GM21619 (cell line): ENCODE measurements around the gene ABLIM2.

Experiments
- ATAC-seq: cut with Tn5 transposase; IDR thresholded peaks from one replicate; pipeline ENCODE4 v1.9.1; 2021; ENCODE audit not compliant: unreplicated experiment

Gene ABLIM2

DNA sequence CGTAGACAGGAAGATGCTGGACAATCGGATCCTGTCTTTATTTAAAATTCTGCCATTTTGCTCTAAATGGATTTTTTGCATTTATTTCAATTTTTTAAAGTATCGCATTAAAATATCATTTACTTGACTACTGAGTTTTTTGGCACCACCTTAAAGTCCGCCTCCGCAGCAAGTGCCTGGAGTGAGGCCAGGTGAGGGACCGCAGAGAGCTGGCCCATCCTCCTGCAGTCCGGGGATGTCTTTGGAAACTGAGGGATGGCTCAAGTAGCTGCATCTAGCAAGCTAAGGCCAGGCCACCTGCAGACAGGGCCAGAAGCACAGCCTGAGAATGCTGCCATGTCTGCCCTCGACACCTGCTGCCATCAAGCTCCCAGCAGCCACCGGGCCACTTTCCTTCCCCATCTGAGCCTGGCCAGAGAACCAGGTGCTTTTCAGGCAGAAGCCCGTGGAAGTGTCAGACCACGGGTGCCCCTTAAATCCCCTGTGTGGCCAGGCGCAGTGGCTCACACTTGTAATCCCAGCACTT is 69.6 kb downstream of the ABLIM2 start:
- no peak for ATAC-seq

GRCh38 chr4:8087921-8088495 is 70.6 kb downstream of the ABLIM2 start:
- no peak for ATAC-seq

- ATAC-seq: no peak
Observed at GRCh38 chr4:8086783-8087445, 71.7 kb downstream of the ABLIM2 start.

GRCh38 chr4:8085491-8086117 is 73.0 kb downstream of the ABLIM2 start:
- ATAC-seq: no peak

DNA sequence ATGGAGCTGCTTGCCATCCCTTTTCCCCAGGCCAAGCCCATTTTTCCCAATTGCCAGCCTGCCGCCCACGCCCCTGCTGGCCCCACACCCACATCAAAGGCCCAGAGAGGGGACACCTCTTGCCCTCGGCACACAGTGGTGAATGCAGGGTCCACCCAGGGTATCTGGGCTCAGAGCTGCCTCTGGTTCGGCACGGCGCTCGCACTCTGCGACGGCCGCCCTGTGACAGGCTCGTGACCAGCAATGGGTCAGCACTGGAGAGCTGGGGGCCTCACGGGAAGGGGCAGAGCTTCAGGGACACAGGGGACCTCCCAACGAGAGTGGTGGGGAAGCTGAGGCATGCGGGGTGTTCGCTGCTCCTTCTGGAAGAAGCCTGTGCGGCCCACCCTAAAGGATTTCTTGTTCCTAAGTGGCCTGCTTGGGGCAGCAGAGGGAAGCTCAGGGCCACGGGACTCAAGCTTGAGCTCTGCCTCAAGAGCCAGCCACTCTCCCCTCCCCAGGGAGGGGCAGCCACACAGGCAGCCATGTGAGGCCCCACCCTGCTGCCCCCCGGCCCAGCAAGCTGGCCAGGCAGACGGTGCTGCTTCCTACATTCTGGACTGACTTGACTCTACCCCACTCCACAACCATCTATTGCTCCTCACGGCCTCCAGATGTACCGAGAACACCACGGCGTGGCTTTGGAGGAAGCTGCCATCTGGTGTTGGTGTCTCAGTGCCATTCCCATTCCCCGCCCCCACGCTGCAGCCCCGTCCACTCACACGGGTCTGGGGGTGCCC is 73.7 kb downstream of the ABLIM2 start:
- ATAC-seq: no peak

DNA sequence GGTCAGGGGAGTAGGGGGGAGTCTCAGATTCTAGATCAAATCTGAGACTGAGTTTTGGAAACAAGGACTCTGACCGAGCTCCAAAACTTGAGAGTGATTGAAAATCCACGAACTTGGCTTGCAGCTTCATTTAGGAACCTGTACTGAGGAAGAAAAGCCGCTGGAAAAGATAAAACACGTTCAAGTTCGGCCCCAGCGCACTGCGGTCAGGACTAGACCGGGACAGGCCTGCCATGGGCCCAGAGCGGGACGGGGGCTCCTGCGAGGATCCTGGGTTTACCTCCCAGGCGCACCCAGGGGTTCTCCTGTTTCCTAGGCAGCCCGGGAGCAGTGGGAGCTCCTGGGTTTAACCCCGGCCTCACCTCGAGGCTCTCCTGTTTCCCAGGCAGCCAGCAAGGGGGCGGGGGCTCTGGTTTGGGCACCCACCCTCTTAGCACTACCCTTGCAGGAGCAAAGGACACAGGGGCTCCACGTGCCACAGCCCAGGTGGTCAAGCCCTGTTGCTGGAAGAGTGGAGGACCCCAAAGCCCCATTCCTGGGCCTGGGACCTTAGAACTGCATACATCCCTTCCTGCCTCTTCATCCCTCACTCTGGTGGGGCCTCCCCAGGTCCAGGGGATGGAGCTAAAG is 74.5 kb downstream of the ABLIM2 start:
- ATAC-seq: no peak

GRCh38 chr4:8083086-8083825 is 75.4 kb downstream of the ABLIM2 start:
- no peak for ATAC-seq

- ATAC-seq: no peak
Observed at GRCh38 chr4:8082517-8083055, 76.0 kb downstream of the ABLIM2 start.

GRCh38 chr4:8081621-8082516 is 76.7 kb downstream of the ABLIM2 start:
- no peak for ATAC-seq

GRCh38 chr4:8081171-8081570 is 77.4 kb downstream of the ABLIM2 start:
- ATAC-seq: no peak

DNA sequence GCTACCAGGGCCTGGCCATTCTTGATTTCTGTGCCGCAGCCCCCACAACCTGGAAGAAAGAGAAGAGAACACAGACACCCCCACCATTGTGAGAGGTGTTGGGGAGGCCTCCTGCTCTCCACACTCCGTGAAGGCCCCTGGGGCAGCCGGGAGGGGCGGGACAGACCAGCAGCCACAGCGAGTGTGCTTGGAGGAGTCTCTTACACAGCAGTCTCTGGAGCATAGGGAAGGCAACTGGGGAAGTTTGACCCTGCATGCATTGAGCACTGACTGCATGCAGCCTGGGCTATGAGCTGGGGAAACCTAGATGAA is 77.9 kb downstream of the ABLIM2 start:
- ATAC-seq: no peak

DNA sequence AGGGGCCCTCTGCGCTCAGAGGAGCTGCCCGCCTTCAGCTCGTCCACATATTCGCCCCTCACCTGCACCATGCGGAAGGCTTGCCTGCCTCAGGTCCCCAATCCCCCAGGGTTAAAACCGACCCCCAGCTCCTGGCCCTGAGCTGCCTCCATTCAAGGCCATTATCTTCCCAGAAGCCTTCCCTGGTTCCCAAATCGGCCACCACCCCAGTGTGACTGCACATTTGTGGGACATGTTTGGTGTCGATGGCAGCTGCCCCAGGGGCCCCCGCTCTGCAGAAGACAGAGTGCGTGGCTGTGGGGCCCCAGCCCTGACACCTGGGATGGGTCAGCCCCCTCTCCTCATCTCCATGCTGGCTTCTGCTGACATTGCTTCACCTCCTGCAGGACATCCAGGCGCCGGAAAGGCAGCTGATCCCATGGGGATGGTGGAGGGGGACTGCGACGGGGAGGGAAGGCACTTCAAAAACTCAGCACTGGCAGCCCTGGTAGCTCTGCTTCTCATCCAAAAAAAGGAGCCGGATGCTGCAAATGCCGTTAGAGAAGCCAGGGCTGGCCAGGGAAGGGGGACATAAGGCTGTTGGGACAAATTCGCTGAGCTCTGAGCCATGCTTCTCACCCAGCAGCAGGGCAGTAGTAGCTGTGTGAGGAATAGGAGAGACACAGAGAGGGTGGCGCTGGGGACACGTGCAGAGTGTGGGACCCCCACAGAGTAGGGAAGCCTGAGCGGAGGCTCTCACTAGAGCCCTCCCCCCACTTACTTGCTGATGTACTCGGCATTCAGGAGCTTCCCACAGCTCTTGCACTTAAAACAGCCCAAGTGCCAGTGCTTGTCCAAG is 78.5 kb downstream of the ABLIM2 start:
- no peak for ATAC-seq

DNA sequence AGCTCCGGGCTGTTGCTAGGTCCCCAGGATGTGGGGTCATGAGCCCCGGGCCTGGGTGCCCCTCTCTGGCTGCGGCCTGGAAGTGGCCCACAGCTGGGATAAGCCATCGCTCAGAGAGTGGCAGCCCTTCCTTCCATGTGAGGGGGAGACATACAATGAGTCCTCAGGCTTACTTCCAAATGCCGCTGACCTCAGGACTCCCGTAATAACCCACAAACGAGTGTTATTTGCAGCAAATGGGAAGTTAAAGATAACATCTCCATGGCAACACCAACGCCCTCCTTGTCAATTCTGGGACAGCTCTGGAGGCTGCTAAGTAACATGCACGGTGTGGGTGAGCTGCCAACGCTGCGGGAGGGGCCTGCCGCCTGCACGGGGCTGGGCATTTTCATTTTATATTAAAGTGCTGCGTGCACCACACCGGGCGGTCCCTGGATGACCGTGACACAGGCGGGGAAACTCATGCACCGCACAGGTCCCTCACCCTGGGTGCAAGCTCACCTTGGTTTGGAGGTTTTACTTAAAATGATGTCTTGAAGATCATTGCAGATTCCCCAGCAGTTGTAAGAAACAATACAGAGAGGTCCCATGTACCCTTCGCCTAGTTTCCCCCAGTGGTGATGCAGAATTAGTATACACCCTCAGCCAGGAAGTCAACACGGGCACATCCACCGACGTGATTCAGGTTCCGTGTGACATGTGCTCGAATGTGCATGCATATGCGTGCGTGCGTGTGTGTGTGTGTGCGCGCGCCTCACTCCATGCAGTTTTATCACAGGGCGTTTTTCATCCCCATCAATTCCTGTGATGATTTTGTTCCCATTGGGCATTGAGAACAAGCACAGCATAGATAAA is 79.4 kb downstream of the ABLIM2 start:
- no peak for ATAC-seq

GRCh38 chr4:8078610-8079015 is 80.0 kb downstream of the ABLIM2 start:
- no peak for ATAC-seq

DNA sequence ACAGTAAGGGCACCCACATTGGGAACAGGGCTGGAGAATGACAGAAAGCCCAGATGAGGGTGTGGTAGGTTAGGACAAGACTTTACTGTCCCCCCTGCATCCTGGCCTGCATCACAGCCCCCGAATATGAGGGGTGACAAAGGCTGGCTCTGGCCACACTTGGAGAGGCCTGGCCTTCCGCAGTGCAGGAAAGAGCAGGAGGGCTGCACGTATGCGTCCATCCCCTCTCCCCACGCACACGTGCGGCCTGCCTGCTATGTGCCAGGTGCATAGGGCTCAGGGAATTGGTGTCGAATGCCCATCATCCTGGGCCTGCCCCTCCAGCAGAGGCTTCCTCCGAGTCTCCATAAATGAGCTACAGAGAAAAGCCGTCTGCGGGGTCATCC is 80.5 kb downstream of the ABLIM2 start:
- ATAC-seq: no peak

- ATAC-seq: no peak
Observed at GRCh38 chr4:8077181-8078108, 81.2 kb downstream of the ABLIM2 start.
